GM11168 (cell line): Measurements from ENCODE around the gene CRACDL.
"Not testable (repeated sequence)": the region's sequence is repeated elsewhere in the genome, so short reads cannot be mapped to it uniquely, and the experiment has no call there.

Experiments
- in situ Hi-C: fragments of 300-500 bp; cut with MboI; formaldehyde crosslinking; loops from one replicate; pipeline ENCODE4 v1.12.0; 2022; ENCODE audit warnings: low sequenced_read_pairs; ENCODE audit not compliant: unreplicated experiment

The CRACDL gene

GRCh38 chr2:98886066-98886554 lies 49.9 kb downstream of the CRACDL start:
- in situ Hi-C loops: no loop called here

GRCh38 chr2:98884658-98885057 lies 51.4 kb downstream of the CRACDL start:
- in situ Hi-C loops: no loop called here

DNA sequence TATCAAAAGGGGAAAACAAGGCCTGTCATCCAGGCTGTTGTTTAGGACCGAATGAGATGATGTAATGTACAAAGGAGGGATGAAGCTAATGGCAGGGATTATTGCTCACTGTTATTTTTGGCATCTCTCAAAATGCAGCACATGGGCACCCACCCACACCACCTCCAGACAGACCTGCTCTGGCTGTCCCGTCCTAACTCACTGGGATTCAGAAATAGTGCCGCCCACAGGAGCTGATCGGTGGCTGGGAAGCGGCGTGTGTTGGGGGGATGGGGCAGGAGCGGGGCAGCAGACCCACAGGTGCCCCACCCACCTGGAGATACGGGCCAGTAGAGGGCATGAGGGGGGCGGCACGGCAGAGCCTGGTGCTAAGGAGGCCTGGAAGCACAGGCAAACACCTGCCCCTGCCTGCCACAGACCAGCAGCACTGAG lies 52.2 kb downstream of the CRACDL start:
- in situ Hi-C loops: no loop called here

GRCh38 chr2:98882971-98883779 lies 52.9 kb downstream of the CRACDL start:
- in situ Hi-C loops: no loop called here

GRCh38 chr2:98882368-98882767 lies 53.7 kb downstream of the CRACDL start:
- in situ Hi-C loops: no loop called here

GRCh38 chr2:98881153-98881650 lies 54.8 kb downstream of the CRACDL start:
- in situ Hi-C loops: no loop called here

DNA sequence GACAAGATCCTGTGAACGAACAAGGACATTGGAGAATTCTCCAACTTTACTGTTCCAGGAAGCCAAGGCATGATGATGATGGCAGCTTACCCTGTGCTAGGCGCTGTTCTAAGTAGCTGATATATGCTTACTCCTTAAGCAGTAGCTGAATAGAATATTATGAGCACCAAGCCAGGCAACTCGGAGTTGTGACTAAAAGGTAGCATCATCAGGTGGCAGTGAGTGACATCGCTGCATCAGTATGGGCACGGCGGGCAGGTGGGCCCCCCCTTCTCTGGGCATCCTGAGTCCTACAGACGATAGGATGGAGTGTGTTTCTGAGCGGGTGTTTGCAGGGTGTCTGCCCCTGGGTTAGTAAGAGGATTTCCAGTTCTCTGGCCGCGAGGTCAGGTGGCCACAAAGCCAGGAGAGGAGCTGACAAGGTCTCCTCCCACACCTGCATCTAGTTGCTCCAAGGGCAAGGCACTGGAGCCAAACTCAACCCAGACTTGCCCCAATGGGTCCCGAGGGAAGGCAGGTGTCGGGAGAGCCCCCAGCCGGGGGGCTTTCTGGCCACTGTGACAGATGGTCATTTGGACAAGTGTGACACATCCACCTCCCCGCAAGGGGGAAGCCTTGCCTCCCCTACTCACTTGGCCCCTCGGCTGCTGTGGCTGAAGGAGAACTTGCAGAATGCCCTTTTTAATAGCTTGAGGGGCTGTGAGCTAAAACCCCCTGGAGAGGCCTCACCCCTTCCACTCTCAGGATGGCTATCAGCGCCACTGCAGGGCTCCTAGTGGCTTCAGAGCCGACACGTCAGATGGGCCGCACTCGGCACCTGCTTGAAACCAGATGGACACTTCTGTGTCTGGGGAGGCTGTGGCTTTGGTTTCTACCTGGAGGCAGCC lies 55.5 kb downstream of the CRACDL start:
- in situ Hi-C loops: no loop called here

DNA sequence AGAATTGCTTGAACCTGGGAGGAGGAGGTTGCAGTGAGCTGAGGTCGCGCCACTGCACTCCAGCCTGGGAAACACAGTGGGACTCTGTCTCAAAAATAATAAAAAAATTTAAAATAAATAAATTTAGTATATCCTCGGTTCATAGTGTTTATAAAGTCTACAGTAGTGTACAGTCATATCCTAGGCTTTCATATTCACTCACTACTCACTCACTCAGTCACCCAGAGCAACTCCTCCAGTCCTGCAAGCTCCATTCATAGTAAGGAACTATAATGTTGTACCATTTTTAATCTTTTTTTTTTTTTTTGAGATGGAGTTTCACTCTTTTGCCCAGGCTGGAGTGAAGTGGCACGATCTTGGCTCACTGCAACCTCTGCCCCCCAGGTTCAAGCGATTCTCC lies 58.4 kb downstream of the CRACDL start:
- in situ Hi-C loops: not testable (repeated sequence)

DNA sequence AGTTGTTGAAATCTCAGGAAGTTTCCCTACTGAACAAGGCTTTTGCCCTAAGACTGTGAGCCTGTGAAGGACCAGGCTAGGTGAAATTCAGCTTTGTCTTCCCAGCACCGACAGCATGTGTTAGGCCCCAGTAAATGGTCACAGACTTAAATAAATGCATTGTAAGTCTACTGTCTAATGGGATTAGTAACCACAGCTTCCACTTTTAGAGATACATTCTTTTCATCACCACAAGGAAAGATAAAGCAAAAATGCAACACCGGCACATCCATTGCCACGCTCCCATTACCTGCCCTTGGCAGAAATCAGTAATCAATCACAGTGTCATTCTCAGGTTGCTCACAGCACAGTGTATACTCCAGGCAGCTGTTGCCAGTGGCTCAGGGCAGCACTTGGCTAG lies 59.3 kb downstream of the CRACDL start:
- in situ Hi-C loops: no loop called here

GRCh38 chr2:98875746-98876145 lies 60.3 kb downstream of the CRACDL start:
- in situ Hi-C loops: no loop called here

DNA sequence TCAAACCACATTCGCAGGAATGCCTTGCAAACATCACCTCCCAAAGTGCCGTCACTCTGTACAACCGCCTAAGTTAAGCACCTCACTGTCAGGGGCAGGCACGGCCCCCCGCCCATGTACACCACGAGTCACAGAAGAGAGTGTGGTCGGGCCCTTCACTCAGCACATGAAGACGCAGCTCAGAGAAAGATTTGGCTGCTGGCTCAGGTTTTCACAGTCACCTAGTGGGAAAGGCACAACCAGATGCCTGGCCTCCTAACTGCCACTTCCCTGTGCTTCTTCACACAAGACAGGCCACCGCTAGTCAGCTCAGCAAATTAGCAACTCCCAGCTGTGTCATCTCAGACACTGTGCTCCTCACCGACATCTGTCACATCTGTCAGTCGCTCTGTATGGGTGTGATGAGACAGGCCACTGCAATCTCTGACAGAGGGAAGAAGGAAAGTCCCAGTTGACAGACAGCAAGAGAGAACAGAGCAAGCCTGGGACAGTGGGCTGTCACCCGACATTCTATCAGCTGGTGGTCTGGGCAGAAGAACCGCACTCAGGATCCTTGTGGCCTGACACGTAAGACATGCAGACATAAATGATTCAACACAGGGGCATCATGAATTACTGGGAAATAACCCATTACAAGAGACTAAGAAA lies 60.8 kb downstream of the CRACDL start:
- in situ Hi-C loops: no loop called here

- in situ Hi-C loops: no loop called here
Observed at GRCh38 chr2:98874186-98874689, 61.8 kb downstream of the CRACDL start.

DNA sequence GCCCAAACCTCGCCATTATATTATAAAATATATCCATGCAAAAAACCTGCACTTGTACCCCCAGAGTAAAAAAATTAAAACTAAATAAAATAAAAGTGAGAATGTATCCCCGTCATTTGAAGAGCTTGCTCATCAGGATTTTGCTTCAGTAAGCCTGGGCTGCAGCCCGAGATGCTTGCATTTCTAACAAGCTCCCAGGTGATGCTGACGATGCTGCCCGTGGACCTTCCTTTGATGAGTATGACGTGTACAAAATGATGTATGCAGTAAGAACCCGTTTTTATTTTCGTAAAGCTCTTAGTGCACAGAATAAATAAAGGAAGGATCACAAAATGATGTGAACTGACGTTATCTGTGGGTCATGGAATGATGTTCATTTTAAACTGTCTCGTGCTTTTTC lies 63.5 kb downstream of the CRACDL start:
- in situ Hi-C loops: no loop called here

GRCh38 chr2:98871506-98871905 lies 64.5 kb downstream of the CRACDL start:
- in situ Hi-C loops: no loop called here

GRCh38 chr2:98870516-98871158 lies 65.4 kb downstream of the CRACDL start:
- in situ Hi-C loops: no loop called here

- in situ Hi-C loops: no loop called here
Observed at GRCh38 chr2:98869870-98870269, 66.2 kb downstream of the CRACDL start.

GRCh38 chr2:98869272-98869641 lies 66.8 kb downstream of the CRACDL start:
- in situ Hi-C loops: no loop called here

DNA sequence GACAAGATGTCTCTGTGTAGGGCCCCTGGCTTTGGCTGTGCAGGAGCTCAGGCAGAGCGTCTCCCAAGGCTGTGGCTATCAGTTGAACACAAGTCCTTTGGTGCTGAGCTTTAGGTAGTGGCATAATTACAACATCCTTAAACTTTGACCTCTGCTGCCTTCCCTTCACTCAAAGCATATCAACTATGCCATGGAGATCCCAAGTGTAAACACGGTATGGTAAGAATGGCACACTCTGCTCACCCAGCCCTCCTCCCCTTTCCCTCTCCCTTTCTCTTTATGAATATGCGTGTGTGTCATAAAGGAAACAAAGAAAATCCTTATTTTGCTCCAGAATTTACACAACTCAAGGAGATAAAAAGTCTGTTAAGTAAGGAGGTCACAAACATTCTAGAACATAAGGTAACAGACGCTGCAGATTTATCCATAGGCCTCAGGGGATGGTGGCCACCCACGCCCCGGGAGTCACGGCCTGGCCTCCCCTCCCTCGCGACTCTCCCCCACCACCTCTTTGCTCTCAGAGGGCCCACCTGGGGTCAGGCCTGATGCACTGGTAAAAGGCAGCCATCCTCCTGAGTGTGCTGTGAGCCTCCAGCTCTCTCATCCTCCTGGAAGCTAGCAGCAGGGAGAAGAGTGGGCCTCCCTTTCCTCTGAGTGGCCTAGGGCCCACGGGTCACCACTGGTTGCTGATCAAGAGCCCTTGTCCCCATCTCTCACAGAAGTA lies 67.3 kb downstream of the CRACDL start:
- in situ Hi-C loops: no loop called here
